Kidney epithelial cell (primary cell): ENCODE measurements around the gene TOB1. TPM values are rescaled to one million over a fixed set of nuclear protein-coding genes. Genes with fewer than 3 reads are reported as not detected.

Source experiments
- DNase-seq: peaks from one replicate; pipeline ENCODE4 v3.0.0-alpha.2; 2010; ENCODE audit warnings: low read depth
- H3K27me3 ChIP-seq: 2 replicates; pipeline ENCODE4 v1.6.0; 2011; ENCODE audit warnings: low read length; ENCODE audit not compliant: control insufficient read depth, insufficient read depth
- H3K36me3 ChIP-seq: 2 replicates; pipeline ENCODE4 v1.5.1; 2011; ENCODE audit warnings: low read length; ENCODE audit not compliant: control insufficient read depth, insufficient read depth
- H3K4me3 ChIP-seq: 2 replicates; pipeline ENCODE4 v1.5.1; 2011; ENCODE audit warnings: low read depth, mild to moderate bottlenecking, control low read depth, low read length
- CTCF ChIP-seq: IDR thresholded peaks from 2 replicates; pipeline ENCODE4 v1.5.1; 2011; ENCODE audit warnings: mild to moderate bottlenecking, moderate library complexity, low read length, control low read depth, inconsistent platforms; ENCODE audit not compliant: insufficient read depth, poor library complexity, severe bottlenecking
- total RNA-seq: library from RNA; depleted of rRNA; stranded (reverse); fragments of >200 nt; gene quantifications from 2 replicates; pipeline ENCODE4 v1.2.3, GENCODE V29; 2015

The TOB1 gene
- total RNA-seq, 1 donor from 2014 or later = 11.4 TPM

- DNase-seq = no peak
- Histone ChIP-seq H3K36me3 (no peaks in the 10 kb centered on the region), H3K4me3 (no peak overlapping the region), H3K27me3 (peaks cover 25% of the 10 kb centered on the region)
- no peak for TF ChIP-seq CTCF
These were observed 27.9 kb downstream of the TOB1 start for GRCh38 chr17:50837980-50838954.

GRCh38 chr17:50837286-50837979 lies 28.7 kb downstream of the TOB1 start:
- no peaks in the 10 kb centered on the region for H3K36me3 ChIP-seq
- no peak for TF ChIP-seq CTCF
- no peak overlapping the region for H3K4me3 ChIP-seq
- peaks cover 25% of the 10 kb centered on the region for H3K27me3 ChIP-seq
- DNase-seq = no peak

- H3K27me3 ChIP-seq = peaks cover 25% of the 10 kb centered on the region
- H3K4me3 ChIP-seq = no peak overlapping the region
- H3K36me3 ChIP-seq = no peaks in the 10 kb centered on the region
- no peak for DNase-seq
- no peak for TF ChIP-seq CTCF
These were observed 29.3 kb downstream of the TOB1 start for GRCh38 chr17:50836826-50837225.

- Histone ChIP-seq H3K4me3 (peak within 1 kb of the TSS; percentile 19), H3K36me3 (no peaks in the 10 kb centered on the region), H3K27me3 (peaks cover 25% of the 10 kb centered on the region)
- DNase-seq = no peak
- TF ChIP-seq CTCF = no peak
These were observed 30.6 kb downstream of the TOB1 start, which contains the start of gene WFIKKN2 for GRCh38 chr17:50835301-50836234. Gene WFIKKN2, plus strand, starts transcription at chr17:50835586. Its CDS starts 352 bp downstream, at chr17:50835938.

GRCh38 chr17:50834429-50835300 lies 31.5 kb downstream of the TOB1 start:
- no peak for DNase-seq
- no peak for TF ChIP-seq CTCF
- peak overlapping the region; percentile 19 for H3K4me3 ChIP-seq
- peaks cover 25% of the 10 kb centered on the region for H3K27me3 ChIP-seq
- no peaks in the 10 kb centered on the region for H3K36me3 ChIP-seq
